Stimulated activated CD4-positive, alpha-beta T cell treated with anti-CD3 and anti-CD28 coated beads, Interleukin-12 subunit alpha, Interleukin-12 subunit beta, amount 100 ng/mL, for 24 hours (primary cell): ENCODE measurements around the gene GLI1.

Experiments
- DNase-seq, 2 experiments: peaks; one replicate each; pipeline ENCODE4 v3.0.0-alpha.2; 2020; ENCODE audit warnings: low read depth in 2 of 2

The GLI1 gene

GRCh38 chr12:57518920-57519795 is 59.6 kb downstream of the GLI1 start:
- no peak for DNase-seq

GRCh38 chr12:57519796-57520052 is 60.1 kb downstream of the GLI1 start:
- no peak for DNase-seq

GRCh38 chr12:57520053-57520818 is 60.7 kb downstream of the GLI1 start, which contains the start of gene DDIT3:
TSS of gene DDIT3 (minus strand) at chr12:57520514. CDS start at chr12:57517406, 3,108 bp downstream.
- DNase-seq: peak; percentile 99

GRCh38 chr12:57521525-57522010 is 62.0 kb downstream of the GLI1 start:
- no peak for DNase-seq
